K562 (cell line): ENCODE results near the gene MTMR3. TPM values are rescaled to one million over a fixed set of nuclear protein-coding genes. Genes with fewer than 3 reads are reported as not detected.
A peak's percentile ranks its signal among the peaks of the same experiment; 100 is the strongest.

ENCODE experiments used
- ATAC-seq: fragments of 200-7000 bp; cut with Tn5 transposase; 3 replicates; pipeline ENCODE4 v1.9.1; 2020; ENCODE audit warnings: moderate library complexity
- BruUV-seq: library from RNA; stranded (reverse); fragments of 400-500 nt; replicated peaks from 2 replicates; lab custom pipeline; 2021; lab: Mats Ljungman, UMichigan
- CTCF ChIA-PET: fragments of 300-600 bp; formaldehyde crosslinking; extraction: SDS; loops from one replicate; lab custom pipeline; 2021; ENCODE audit warnings: low intra/inter-chr PET ratio; lab: Yijun Ruan, JAX
- POLR2A ChIA-PET: fragments of 300-600, 350-650 bp; sonication (Branson Sonifier 250); formaldehyde crosslinking; extraction: SDS; loops from one replicate; lab custom pipeline; 2021; ENCODE audit warnings: antibody characterized with exemption, inconsistent platforms; lab: Yijun Ruan, JAX
- DNase-seq, 4 experiments: peaks; one replicate each; pipeline versions ENCODE4 v3.0.0 to v3.0.0-alpha.2; 2011 to 2018; ENCODE audit warnings: low spot score in 3 of 4, mixed read lengths in 3 of 4; ENCODE audit errors: extremely low read depth in 1 of 4
- FAIRE-seq: peaks from 2 replicates; lab custom pipeline; 2011; peaks lifted over from hg19 to GRCh38; lab: Jason Lieb, UNC
- H2AFZ ChIP-seq: 2 replicates; pipeline ENCODE4 v1.6.0; 2011; ENCODE audit warnings: low read depth, low read length, control low read depth, inconsistent platforms
- H3K27ac ChIP-seq: fragments of 200-600 bp; 3 replicates; pipeline ENCODE4 v1.8.0; 2011; ENCODE audit warnings: low read depth, mild to moderate bottlenecking, control low read depth, inconsistent platforms, low read length, moderate library complexity, mixed read lengths; ENCODE audit errors: extremely low read depth
- H3K27me3 ChIP-seq, 2 experiments: fragments of 300-600 bp in 1 of 2; 2 replicates in 1 of 2; 3 replicates in 1 of 2; pipeline versions ENCODE4 v1.6.0 to v1.8.0; 2011; ENCODE audit warnings: inconsistent platforms in 2 of 2, low read length in 2 of 2, mild to moderate bottlenecking in 1 of 2, mixed read lengths in 1 of 2, moderate library complexity in 1 of 2; ENCODE audit not compliant: control insufficient read depth in 2 of 2, insufficient read depth in 2 of 2
- H3K36me3 ChIP-seq: fragments of 300-600 bp; 3 replicates; pipeline ENCODE4 v1.8.0; 2011; ENCODE audit warnings: mild to moderate bottlenecking, low read length, inconsistent platforms; ENCODE audit not compliant: control insufficient read depth, insufficient read depth
- H3K4me1 ChIP-seq, 2 experiments: fragments of 200-600 bp in 1 of 2; replicated peaks in 1 of 2; 2 replicates in 1 of 2; 3 replicates in 1 of 2; pipeline versions ENCODE4 v1.5.1 to v1.8.0; 2011; ENCODE audit warnings: inconsistent platforms in 2 of 2, low read length in 2 of 2, mild to moderate bottlenecking in 1 of 2, mixed read lengths in 1 of 2, moderate library complexity in 1 of 2; ENCODE audit not compliant: control insufficient read depth in 2 of 2, insufficient read depth in 2 of 2
- H3K4me2 ChIP-seq: 2 replicates; pipeline ENCODE4 v1.6.1; 2011; ENCODE audit warnings: low read length, control low read depth, inconsistent platforms, mixed read lengths; ENCODE audit not compliant: insufficient read depth
- H3K4me3 ChIP-seq: fragments of 200-600 bp; sonication (generic), shearing (Covaris generic); 2 replicates; pipeline ENCODE4 v1.5.1; 2016; ENCODE audit warnings: control low read depth, inconsistent platforms
- H3K79me2 ChIP-seq: fragments of 200-600 bp; 3 replicates; pipeline ENCODE4 v1.8.0; 2011; ENCODE audit warnings: low read length, inconsistent platforms; ENCODE audit not compliant: control insufficient read depth, insufficient read depth
- H3K9ac ChIP-seq, 2 experiments: 2 replicates each; pipeline versions ENCODE4 v1.6.0 to v1.6.1; 2011; ENCODE audit warnings: low read depth in 2 of 2, low read length in 2 of 2, control low read depth in 1 of 2, inconsistent platforms in 1 of 2, mild to moderate bottlenecking in 1 of 2, mixed read lengths in 1 of 2; ENCODE audit not compliant: insufficient read depth in 1 of 2
- H3K9me1 ChIP-seq: one replicate; pipeline ENCODE4 v1.6.0; 2011; ENCODE audit warnings: inconsistent platforms, mild to moderate bottlenecking, low read length, moderate library complexity; ENCODE audit not compliant: control insufficient read depth, insufficient read depth
- H3K9me3 ChIP-seq: replicated peaks from 2 replicates; pipeline ENCODE4 v1.5.1; 2011; ENCODE audit warnings: low read depth, low read length, inconsistent platforms; ENCODE audit not compliant: control insufficient read depth, insufficient read depth
- H4K20me1 ChIP-seq: replicated peaks from 2 replicates; pipeline ENCODE4 v1.6.1; 2011; ENCODE audit warnings: low read length, inconsistent platforms, mixed read lengths; ENCODE audit not compliant: control insufficient read depth, insufficient read depth
- ARHGAP35 ChIP-seq: fragments of 450-650 bp; IDR thresholded peaks from 2 replicates; pipeline ENCODE4 v1.6.1; 2018; ENCODE audit not compliant: partially characterized antibody
- BMI1 ChIP-seq: fragments of 150-350 bp; IDR thresholded peaks from 2 replicates; pipeline ENCODE4 v1.6.1; 2014; ENCODE audit warnings: low read length
- C11orf30 ChIP-seq: fragments of 450-650 bp; IDR thresholded peaks from 2 replicates; pipeline ENCODE4 v1.6.1; 2016; ENCODE audit warnings: low read depth, mild to moderate bottlenecking
- CEBPB ChIP-seq: fragments of 450-650 bp; IDR thresholded peaks from 2 replicates; pipeline ENCODE4 v1.6.1; 2016; ENCODE audit warnings: missing genetic modification characterization, missing compliant biosample characterization
- CEBPG ChIP-seq, 3 experiments: fragments of 200-800 bp in 1 of 3; sonication (Bioruptor generic) in 1 of 3; sonication (generic) in 1 of 3; formaldehyde crosslinking in 1 of 3; IDR thresholded peaks in 2 of 3; conservative IDR thresholded peaks in 1 of 3; 2 replicates each; pipeline versions ENCODE4 v1.6.1 to v1.8.0; 2016 to 2022; ENCODE audit warnings: missing compliant biosample characterization in 2 of 3, missing genetic modification characterization in 2 of 3, mild to moderate bottlenecking in 1 of 3, missing genetic modification reagents in 1 of 3
- CREM ChIP-seq: IDR thresholded peaks from 2 replicates; pipeline ENCODE4 v1.6.1; 2014; ENCODE audit warnings: antibody characterized with exemption, low read depth
- FOSL1 ChIP-seq: fragments of 200-800 bp; sonication (Bioruptor generic); conservative IDR thresholded peaks from 2 replicates; pipeline ENCODE4 v1.6.1; 2016; ENCODE audit warnings: missing genetic modification characterization, missing compliant biosample characterization
- JUND ChIP-seq, 2 experiments: IDR thresholded peaks; 2 replicates in 1 of 2; 3 replicates in 1 of 2; pipeline ENCODE4 v1.6.1; 2011; ENCODE audit warnings: borderline replicate concordance in 2 of 2, low read depth in 2 of 2, low read length in 2 of 2, improper control_type of control experiment in 1 of 2, missing biosample characterization in 1 of 2, missing genetic modification characterization in 1 of 2, missing genetic modification reagents in 1 of 2
- MAFG ChIP-seq: fragments of 450-650 bp; conservative IDR thresholded peaks from 2 replicates; pipeline ENCODE4 v1.6.1; 2016; ENCODE audit warnings: missing genetic modification characterization, missing compliant biosample characterization
- MTA3 ChIP-seq: fragments of 450-650 bp; formaldehyde crosslinking; IDR thresholded peaks from 2 replicates; pipeline ENCODE4 v1.6.1; 2017; ENCODE audit warnings: mild to moderate bottlenecking, borderline replicate concordance
- MYBL2 ChIP-seq, 2 experiments: fragments of 450-650 bp in 1 of 2; sonication (generic) in 1 of 2; formaldehyde crosslinking in 1 of 2; IDR thresholded peaks; 2 replicates each; pipeline versions ENCODE4 v1.6.1 to v1.8.1; 2017 to 2022; ENCODE audit warnings: borderline replicate concordance in 1 of 2, inconsistent platforms in 1 of 2, low read depth in 1 of 2, mild to moderate bottlenecking in 1 of 2, missing genetic modification reagents in 1 of 2, moderate library complexity in 1 of 2
- OTX1 ChIP-seq: fragments of 450-650 bp; formaldehyde crosslinking; IDR thresholded peaks from 2 replicates; pipeline ENCODE4 v1.4.0; 2022; ENCODE audit warnings: mild to moderate bottlenecking
- PHF20 ChIP-seq: fragments of 450-650 bp; IDR thresholded peaks from 2 replicates; pipeline ENCODE4 v1.6.1; 2018; ENCODE audit not compliant: partially characterized antibody
- PHTF2 ChIP-seq: fragments of 250-450 bp; sonication (Bioruptor Pico); IDR thresholded peaks from 2 replicates; pipeline ENCODE4 v1.5.0; 2021; ENCODE audit warnings: mild to moderate bottlenecking
- TSHZ1 ChIP-seq: fragments of 250-450 bp; sonication (Bioruptor Pico); IDR thresholded peaks from 2 replicates; pipeline ENCODE4 v1.4.0; 2020; ENCODE audit warnings: mild to moderate bottlenecking, moderate library complexity
- WGBS: fragments of 100-300 bp; shearing (Covaris generic); methylation state at CpG from one replicate; pipeline ENCODE4 v1.1.6; 2016; ENCODE audit warnings: low coverage, mixed read lengths; ENCODE audit not compliant: insufficient coverage; ENCODE audit errors: missing lambda C conversion rate; 5-methylcytosine and 5-hydroxymethylcytosine counted together
- in situ Hi-C: fragments of 300-500 bp; cut with MboI; formaldehyde crosslinking; loops from 4 replicates; pipeline ENCODE4 v1.15.0; 2018; ENCODE audit warnings: inconsistent platforms, mixed read lengths
- intact Hi-C: fragments of 100-400 bp; cut with micrococcal nuclease; formaldehyde crosslinking; loops from 2 replicates; pipeline ENCODE4 v1.14.2; 2022
- polyA plus RNA-seq, 8 experiments: library from polyadenylated mRNA; depleted of rRNA in 4 of 8; stranded (reverse) in 5 of 8; unstranded in 3 of 8; fragments of >200 nt; fragmentation: Nextera tagmentation in 2 of 8; fragmentation: Illumina TruSeq in 1 of 8; extraction: Ambion mirVana in 2 of 8; extraction: Trizol in 1 of 8; gene quantifications; 2 replicates each; pipeline versions ENCODE4 v1.2.1 to v1.2.3, GENCODE V29; 2011 to 2014; ENCODE audit warnings: inconsistent platforms in 1 of 8, missing spikeins in 1 of 8
- total RNA-seq, 7 experiments: library from RNA; depleted of rRNA in 6 of 7; stranded (reverse); fragments of >200 nt in 6 of 7; fragmentation: Illumina TruSeq in 2 of 7; extraction: Trizol in 2 of 7; gene quantifications; 2 replicates each; pipeline versions ENCODE4 v1.2.1 to v1.2.3, GENCODE V29; 2011 to 2021; ENCODE audit warnings: low replicate concordance in 1 of 7

Gene MTMR3
- total and polyA plus RNA-seq, 9 of the 15 experiments (the other 6 are each of a cell fraction or from before 2014, with no cell fraction given), result 1.6 to 13.7 (median 7.9) TPM

GRCh38 chr22:29992341-29993275 is 109.6 kb downstream of the MTMR3 start (continued):
- TF ChIP-seq ARHGAP35, result no peak
- no peak for TF ChIP-seq MTA3
- no peak for TF ChIP-seq CREM
- TF ChIP-seq MYBL2 (IDR thresholded peaks at IDR 0.05; ENCODE audit: low read depth), result no peak
- TF ChIP-seq MYBL2 (CRISPR knock-in tag; IDR thresholded peaks at IDR 0.05; ENCODE audit: borderline replicate concordance), result no peak
- TF ChIP-seq OTX1 (CRISPR knock-in tag), result no peak
- no peak for TF ChIP-seq PHF20

DNA sequence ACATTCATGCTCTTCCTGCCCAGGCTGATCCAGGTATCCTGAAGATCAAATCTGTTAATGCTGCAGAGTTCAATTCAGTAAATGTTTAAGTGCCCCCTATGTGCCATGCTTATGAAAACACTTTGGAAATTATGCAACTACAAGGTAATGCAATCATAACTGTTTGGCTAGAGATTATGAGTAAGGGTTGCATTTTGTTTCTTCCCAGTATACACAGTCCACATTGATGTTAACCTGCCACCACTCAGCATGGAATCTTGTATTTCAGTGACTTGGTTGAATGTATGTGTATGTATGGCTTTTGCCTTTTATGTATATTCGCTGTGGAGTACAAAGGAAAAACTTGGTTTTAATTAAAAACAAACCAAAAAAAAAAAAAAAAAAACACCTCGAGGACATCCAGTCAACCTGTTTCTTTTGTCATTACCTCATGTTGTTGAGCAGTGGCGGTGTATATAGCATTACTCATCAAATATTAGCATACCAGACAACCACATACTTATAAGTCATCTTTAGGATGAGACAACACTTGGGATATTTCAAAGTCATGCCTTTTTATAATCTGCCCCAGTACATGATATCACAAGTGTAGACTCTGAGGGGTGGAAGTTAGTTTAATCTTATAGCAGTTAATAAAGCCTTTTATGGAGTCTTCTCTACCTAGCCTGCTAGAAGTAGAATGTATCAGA is 111.2 kb downstream of the MTMR3 start:
- Histone ChIP-seq H3K9ac (no peak overlapping the region), H3K27ac (peak overlapping the region; percentile 60; the same call in 1 of the 3 replicates), H3K9me1 (no peaks in the 10 kb centered on the region), H3K36me3 (peaks cover 19% of the 10 kb centered on the region; the same call in 2 of the 3 replicates), H3K79me2 (no peaks in the 10 kb centered on the region), H3K27me3 (no peaks in the 10 kb centered on the region), H3K4me2 (no peak overlapping the region), H3K9me3 (no peaks in the 10 kb centered on the region), H4K20me1 (no peaks in the 10 kb centered on the region), H3K4me1 (peaks cover 0 to 19% of the 10 kb centered on the region in 2 experiments; a peak in 3 of 5 replicates), H3K4me3 (no peak overlapping the region), H2AFZ (no peak overlapping the region)
- ATAC-seq (peak; percentile 49), DNase-seq (no peak), FAIRE-seq (no peak)
- 48% methylated on average over 2 of the region's 3 CpGs for WGBS
- intact Hi-C loops (no loop called here), in situ Hi-C loops (no loop called here)
- no TSS peak for BruUV-seq
- POLR2A ChIA-PET, result interaction anchor here (0.6 to 1.2 kb wide), 3 partner anchors 10 to 322 kb away, joined by 3 read pairs; no protein-coding TSS in a partner anchor
- CTCF ChIA-PET, result no interaction called here
- TF ChIP-seq MAFG (tag), result peak; percentile 48
- no peak for TF ChIP-seq BMI1
- no peak for TF ChIP-seq PHTF2 (CRISPR knock-in tag)
- peak; percentile 61 for TF ChIP-seq FOSL1 (tag)
- no peak for TF ChIP-seq TSHZ1 (CRISPR knock-in tag)
- no peak for TF ChIP-seq JUND (IDR thresholded peaks at IDR 0.05; ENCODE audit: borderline replicate concordance, low read depth, low read length)
- TF ChIP-seq JUND (tag; IDR thresholded peaks at IDR 0.05; ENCODE audit: borderline replicate concordance, low read depth, low read length), result 0 out of 3 replicates have a peak, but pooled peaks have one; percentile 21
- no peak for TF ChIP-seq CEBPG (CRISPR knock-in tag; IDR thresholded peaks at IDR 0.05)
- TF ChIP-seq CEBPG (tag; conservative IDR thresholded peaks at IDR 0.05 in 1 of 2, IDR thresholded peaks at IDR 0.05 in 1 of 2), result peak; percentile 30 to 49; a peak in 2 of 4 replicates
- TF ChIP-seq C11orf30, result 0 out of 2 replicates have a peak, but pooled peaks have one; percentile 7
- TF ChIP-seq CEBPB (tag), result peak; percentile 36
